Loucy (cell line): ENCODE measurements around the gene GLT1D1.

ENCODE experiments used
- H2AFZ ChIP-seq: fragments of 200-600 bp; sonication (generic); 2 replicates; pipeline ENCODE4 v1.6.0; 2016; ENCODE audit warnings: antibody characterized with exemption, mild to moderate bottlenecking, low read length, moderate library complexity
- H3F3A ChIP-seq: fragments of 200-600 bp; 2 replicates; pipeline ENCODE4 v1.6.0; 2016; ENCODE audit warnings: antibody characterized with exemption, low read depth, mild to moderate bottlenecking
- H3K27me3 ChIP-seq: fragments of 200-600 bp; sonication (generic); 2 replicates; pipeline ENCODE4 v1.6.1; 2014; ENCODE audit warnings: low read length, mild to moderate bottlenecking; ENCODE audit not compliant: insufficient read depth, poor library complexity, severe bottlenecking
- H3K36me3 ChIP-seq: fragments of 200-600 bp; sonication (generic); 2 replicates; pipeline ENCODE4 v1.6.1; 2016; ENCODE audit warnings: low read length; ENCODE audit not compliant: insufficient read depth
- H3K4me1 ChIP-seq: fragments of 200-600 bp; sonication (generic); 2 replicates; pipeline ENCODE4 v1.5.1; 2014; ENCODE audit warnings: low read length, mild to moderate bottlenecking; ENCODE audit not compliant: insufficient read depth, poor library complexity, severe bottlenecking
- H3K4me2 ChIP-seq: fragments of 200-600 bp; sonication (generic); 2 replicates; pipeline ENCODE4 v1.6.0; 2014; ENCODE audit warnings: antibody characterized with exemption, low read length, low read depth, mild to moderate bottlenecking; ENCODE audit not compliant: poor library complexity, severe bottlenecking
- H3K4me3 ChIP-seq: fragments of 200-600 bp; sonication (generic); 2 replicates; pipeline ENCODE4 v1.5.1; 2014; ENCODE audit warnings: low read length, mild to moderate bottlenecking, mixed read lengths; ENCODE audit not compliant: poor library complexity, severe bottlenecking
- H3K79me2 ChIP-seq: fragments of 200-600 bp; sonication (generic); 2 replicates; pipeline ENCODE4 v1.6.1; 2014; ENCODE audit warnings: low read length; ENCODE audit not compliant: insufficient read depth
- H3K9ac ChIP-seq: fragments of 200-600 bp; sonication (generic); 2 replicates; pipeline ENCODE4 v1.6.0; 2014; ENCODE audit warnings: mild to moderate bottlenecking, low read depth, low read length, moderate library complexity; ENCODE audit not compliant: poor library complexity, severe bottlenecking
- H3K9me2 ChIP-seq: fragments of 200-600 bp; sonication (generic); replicated peaks from 2 replicates; pipeline ENCODE4 v1.6.1; 2016; ENCODE audit warnings: low read depth, low read length, mixed read lengths
- H3K9me3 ChIP-seq: fragments of 200-600 bp; sonication (generic); 2 replicates; pipeline ENCODE4 v1.6.1; 2014; ENCODE audit warnings: mild to moderate bottlenecking, antibody characterized with exemption, low read length, low read depth; ENCODE audit not compliant: insufficient read depth
- H4K20me1 ChIP-seq: fragments of 200-600 bp; sonication (generic); 2 replicates; pipeline ENCODE4 v1.6.0; 2014; ENCODE audit warnings: antibody characterized with exemption, low read length, mild to moderate bottlenecking; ENCODE audit not compliant: insufficient read depth, poor library complexity, severe bottlenecking
- EZH2phosphoT487 ChIP-seq: fragments of 200-600 bp; IDR thresholded peaks from 2 replicates; pipeline ENCODE4 v1.6.1; 2018; ENCODE audit warnings: antibody characterized with exemption, mild to moderate bottlenecking, moderate library complexity, borderline replicate concordance
- TF ChIP-seq, protein P1 (sequence below): fragments of 200-600 bp; sonication (generic); conservative IDR thresholded peaks from 2 replicates; pipeline ENCODE4 v1.5.1; 2014; ENCODE audit warnings: mild to moderate bottlenecking, antibody characterized with exemption, low read length

GLT1D1 gene

DNA sequence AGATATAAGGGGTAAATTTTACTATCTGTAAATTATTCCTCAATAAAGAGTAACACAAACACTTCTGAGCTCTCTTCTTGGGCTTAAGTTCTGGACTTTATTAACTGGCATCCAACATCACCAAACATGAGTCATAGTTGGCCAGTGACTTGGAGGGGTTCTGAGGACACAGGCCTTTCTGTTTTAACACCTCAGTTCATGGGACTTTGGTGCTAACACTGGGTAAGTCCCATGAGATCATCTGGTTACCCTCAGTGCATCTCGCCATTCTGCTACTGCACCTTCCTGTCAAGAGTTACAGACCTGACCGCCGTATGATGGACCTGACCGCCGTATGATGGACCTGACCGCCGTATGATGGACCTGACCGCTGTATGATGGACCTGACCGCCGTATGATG lies 39.4 kb upstream of the GLT1D1 start:
- Histone ChIP-seq H3K27me3 (no peaks in the 10 kb centered on the region), H3K9me3 (no peaks in the 10 kb centered on the region), H2AFZ (no peak overlapping the region), H3K4me3 (no peak overlapping the region), H3F3A (no peaks in the 10 kb centered on the region), H3K9ac (no peak overlapping the region), H3K9me2 (no peaks in the 10 kb centered on the region), H3K4me1 (peaks cover 59% of the 10 kb centered on the region), H3K79me2 (peaks cover 100% of the 10 kb centered on the region), H4K20me1 (peaks cover 84% of the 10 kb centered on the region), H3K36me3 (peaks cover 41% of the 10 kb centered on the region; the same call in 1 of the 2 replicates), H3K4me2 (no peak overlapping the region)
- TF ChIP-seq EZH2phosphoT487, result no peak
- TF ChIP-seq, protein P1, sequence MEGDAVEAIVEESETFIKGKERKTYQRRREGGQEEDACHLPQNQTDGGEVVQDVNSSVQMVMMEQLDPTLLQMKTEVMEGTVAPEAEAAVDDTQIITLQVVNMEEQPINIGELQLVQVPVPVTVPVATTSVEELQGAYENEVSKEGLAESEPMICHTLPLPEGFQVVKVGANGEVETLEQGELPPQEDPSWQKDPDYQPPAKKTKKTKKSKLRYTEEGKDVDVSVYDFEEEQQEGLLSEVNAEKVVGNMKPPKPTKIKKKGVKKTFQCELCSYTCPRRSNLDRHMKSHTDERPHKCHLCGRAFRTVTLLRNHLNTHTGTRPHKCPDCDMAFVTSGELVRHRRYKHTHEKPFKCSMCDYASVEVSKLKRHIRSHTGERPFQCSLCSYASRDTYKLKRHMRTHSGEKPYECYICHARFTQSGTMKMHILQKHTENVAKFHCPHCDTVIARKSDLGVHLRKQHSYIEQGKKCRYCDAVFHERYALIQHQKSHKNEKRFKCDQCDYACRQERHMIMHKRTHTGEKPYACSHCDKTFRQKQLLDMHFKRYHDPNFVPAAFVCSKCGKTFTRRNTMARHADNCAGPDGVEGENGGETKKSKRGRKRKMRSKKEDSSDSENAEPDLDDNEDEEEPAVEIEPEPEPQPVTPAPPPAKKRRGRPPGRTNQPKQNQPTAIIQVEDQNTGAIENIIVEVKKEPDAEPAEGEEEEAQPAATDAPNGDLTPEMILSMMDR, result no peak

DNA sequence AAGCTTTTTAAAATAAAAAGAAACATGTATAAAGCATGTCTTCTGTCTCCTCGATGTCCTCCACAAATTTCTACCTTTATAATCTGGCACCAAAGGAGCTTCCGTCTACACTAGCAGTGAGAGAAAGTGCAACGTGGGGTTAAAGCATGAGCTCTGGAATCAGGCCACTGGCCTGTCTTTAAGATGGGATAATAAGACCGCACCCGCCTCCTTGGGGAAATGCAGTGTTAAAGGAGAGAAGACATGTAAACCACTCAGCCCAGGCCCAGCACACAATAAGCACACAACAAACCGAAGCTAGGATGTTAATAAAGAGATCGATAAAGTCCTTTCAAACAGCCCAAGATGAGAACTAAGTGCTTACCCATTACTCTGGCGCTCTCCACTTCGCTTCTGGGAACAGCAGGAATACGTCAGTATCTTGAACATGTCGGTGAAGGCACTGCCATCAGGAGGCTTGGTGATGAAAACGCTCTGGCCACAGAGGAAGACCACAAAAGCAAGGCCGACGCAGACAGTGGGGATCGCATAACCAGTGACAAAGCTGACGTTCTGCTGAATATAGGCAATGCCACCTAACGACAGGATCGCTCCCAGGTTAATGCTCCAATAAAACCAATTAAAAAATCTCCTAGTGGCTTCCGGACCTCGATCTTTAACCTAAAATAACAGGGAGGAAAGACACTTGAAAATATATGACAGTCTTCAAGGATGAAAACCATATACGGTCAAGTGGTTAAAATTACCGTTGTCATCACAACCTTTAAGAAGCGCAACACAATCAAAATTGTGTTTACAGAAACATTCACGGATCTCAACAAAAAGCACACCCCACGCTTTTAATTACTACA lies 38.6 kb upstream of the GLT1D1 start:
- Histone ChIP-seq H3F3A (no peaks in the 10 kb centered on the region), H3K9me3 (no peaks in the 10 kb centered on the region), H3K36me3 (peaks cover 33% of the 10 kb centered on the region; the same call in 1 of the 2 replicates), H3K4me2 (no peak overlapping the region), H2AFZ (no peak overlapping the region), H3K79me2 (peaks cover 100% of the 10 kb centered on the region), H3K4me3 (no peak overlapping the region), H3K9me2 (no peaks in the 10 kb centered on the region), H3K9ac (no peak overlapping the region), H3K4me1 (peaks cover 64% of the 10 kb centered on the region), H4K20me1 (peaks cover 80% of the 10 kb centered on the region), H3K27me3 (no peaks in the 10 kb centered on the region)
- TF ChIP-seq EZH2phosphoT487, result no peak
- TF ChIP-seq, protein P1, result no peak

DNA sequence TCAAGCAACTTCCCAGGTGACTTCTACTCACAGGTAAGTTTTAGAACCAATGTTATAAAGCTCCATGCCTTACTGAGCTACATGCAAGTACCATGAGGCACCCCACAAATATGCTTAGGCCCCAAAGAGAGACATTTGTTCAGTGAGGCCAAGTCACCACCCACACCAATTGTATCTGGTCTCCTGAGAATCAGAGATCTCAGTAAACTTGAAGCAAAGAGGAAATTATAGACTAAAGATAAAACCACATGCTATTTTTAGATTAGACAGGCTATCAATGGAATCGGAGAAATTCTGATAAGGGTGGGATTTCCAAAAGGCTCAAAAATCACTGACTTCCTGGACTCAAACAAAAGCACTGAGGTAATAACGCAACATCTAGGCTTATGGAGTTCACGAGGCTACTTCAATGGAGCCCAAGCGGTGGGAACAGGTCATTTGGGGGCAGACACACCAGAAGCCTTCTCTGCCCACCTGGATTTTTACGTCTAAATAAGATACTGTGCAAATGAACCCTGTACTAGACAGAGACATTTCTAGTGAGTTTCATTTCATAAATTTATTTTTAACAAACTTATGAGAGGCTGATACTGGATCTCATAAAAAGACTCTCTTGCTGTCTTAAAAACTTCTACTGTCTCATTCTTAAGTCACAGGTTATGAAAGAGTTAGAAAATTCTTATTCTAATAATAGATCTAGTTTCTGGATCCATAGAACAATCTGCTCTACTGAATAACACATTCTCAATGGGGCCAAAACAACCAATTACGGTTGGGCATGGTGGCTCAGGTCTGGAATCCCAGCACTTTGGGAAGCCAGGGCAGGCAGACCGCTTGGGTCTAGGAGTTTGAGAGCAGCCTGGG lies 37.3 kb upstream of the GLT1D1 start:
- Histone ChIP-seq H3K9me3 (no peaks in the 10 kb centered on the region), H3K4me1 (peaks cover 70% of the 10 kb centered on the region), H3K4me2 (peak overlapping the region; percentile 84), H3F3A (no peaks in the 10 kb centered on the region), H3K9me2 (no peaks in the 10 kb centered on the region), H4K20me1 (peaks cover 83% of the 10 kb centered on the region), H3K36me3 (peaks cover 26% of the 10 kb centered on the region; the same call in 1 of the 2 replicates), H3K9ac (no peak overlapping the region), H3K79me2 (peaks cover 100% of the 10 kb centered on the region), H3K4me3 (peak overlapping the region; percentile 12), H3K27me3 (no peaks in the 10 kb centered on the region), H2AFZ (no peak overlapping the region)
- TF ChIP-seq EZH2phosphoT487, result no peak
